Neural progenitor cell (in vitro differentiated cells): ENCODE results near the gene CENPVL3.

Experiments
- CTCF ChIP-seq: fragments of 200-600 bp; sonication (generic); IDR thresholded peaks from 2 replicates; pipeline ENCODE4 v1.5.1; 2017; ENCODE audit warnings: antibody characterized with exemption, mild to moderate bottlenecking
- EZH2 ChIP-seq: fragments of 200-600 bp; sonication (generic); IDR thresholded peaks from 2 replicates; pipeline ENCODE4 v1.6.1; 2017; ENCODE audit warnings: antibody characterized with exemption, mild to moderate bottlenecking, moderate library complexity
- EZH2phosphoT487 ChIP-seq: fragments of 200-600 bp; sonication (generic); IDR thresholded peaks from 2 replicates; pipeline ENCODE4 v1.6.1; 2017; ENCODE audit warnings: antibody characterized with exemption

- no peak for TF ChIP-seq CTCF
- TF ChIP-seq EZH2phosphoT487, result no peak
- no peak for TF ChIP-seq EZH2
These were observed 49.2 kb downstream of the CENPVL3 start for GRCh38 chrX:51569561-51569960.
